ENCODE results near the gene CHFR. TPM values are rescaled to one million over a fixed set of nuclear protein-coding genes. Genes with fewer than 3 reads are reported as not detected.
"Not testable (repeated sequence)": the region's sequence is repeated elsewhere in the genome, so short reads cannot be mapped to it uniquely, and the experiment has no call there.

Gene CHFR
- total RNA-seq, result 89.4 and 108 TPM in 2 replicates

GRCh38 chr12:132887513-132888351, at the start of gene CHFR:
Gene CHFR, minus strand, starts transcription at chr12:132887605. Its CDS starts 277 bp downstream, at chr12:132887328.
- H3K27me3 Mint-ChIP-seq, result peaks cover 7% of the 10 kb centered on the region
- peaks cover 26% of the 10 kb centered on the region for H3K36me3 Mint-ChIP-seq (ENCODE audit: low read depth)
- CTCF ChIA-PET, result interaction anchor here (1.1 kb wide), 1 partner anchor 17 kb away, joined by 3 read pairs; no protein-coding TSS in a partner anchor
- TF ChIP-seq CTCF (IDR thresholded peaks at IDR 0.05), result no peak
- H3K27ac Mint-ChIP-seq, result peak within 1 kb of the TSS; percentile 100
- peak within 1 kb of the TSS; percentile 98 for H3K4me3 Mint-ChIP-seq
- DNase-seq, result peak; percentile 90
- peaks cover 7% of the 10 kb centered on the region for H3K9me3 Mint-ChIP-seq
- peak; percentile 98 for ATAC-seq (ENCODE audit: low read depth)
- POLR2A ChIA-PET, result interaction anchor here (0.5 to 2.2 kb wide), 15 partner anchors 12 to 294 kb away, joined by 3 to 19 read pairs (median 5); partner anchors contain the start of genes GOLGA3, PGAM5, ZNF10 and ZNF140
- peaks cover 24% of the 10 kb centered on the region for H3K4me1 Mint-ChIP-seq
- intact Hi-C loops (cut with micrococcal nuclease), result loop anchor here (1.0 to 5.0 kb wide), 10 partner anchors 17 to 243 kb away; partner anchors contain the start of genes PGAM5, ZNF10, ZNF140 and ZNF26

GRCh38 chr12:132936921-132937320, 49.5 kb upstream of the CHFR start:
- Mint-ChIP-seq H3K36me3 (ENCODE audit: low read depth) (peaks cover 54% of the 10 kb centered on the region), H3K9me3 (peaks cover 43% of the 10 kb centered on the region)
- POLR2A ChIA-PET; CTCF ChIA-PET; H3K27ac Mint-ChIP-seq; H3K27me3 Mint-ChIP-seq; intact Hi-C loops (cut with micrococcal nuclease); DNase-seq; ATAC-seq (ENCODE audit: low read depth); H3K4me1 Mint-ChIP-seq; H3K4me3 Mint-ChIP-seq: not testable (repeated sequence)

GRCh38 chr12:132936163-132936562, 48.8 kb upstream of the CHFR start:
- Mint-ChIP-seq H3K4me3 (no peak overlapping the region), H3K4me1 (no peaks in the 10 kb centered on the region), H3K27ac (no peak overlapping the region), H3K27me3 (no peaks in the 10 kb centered on the region), H3K36me3 (ENCODE audit: low read depth) (peaks cover 51% of the 10 kb centered on the region), H3K9me3 (peaks cover 43% of the 10 kb centered on the region)
- no peak for TF ChIP-seq CTCF (IDR thresholded peaks at IDR 0.05)
- ChIA-PET POLR2A (no interaction called here), CTCF (no interaction called here)
- intact Hi-C loops (cut with micrococcal nuclease), result no loop called here
- no peak for ATAC-seq (ENCODE audit: low read depth)
- no peak for DNase-seq

- CTCF ChIA-PET, result no interaction called here
- DNase-seq (no peak), ATAC-seq (ENCODE audit: low read depth) (no peak)
- H3K27me3 Mint-ChIP-seq, result no peaks in the 10 kb centered on the region
- peaks cover 74% of the 10 kb centered on the region for H3K36me3 Mint-ChIP-seq (ENCODE audit: low read depth)
- TF ChIP-seq CTCF (IDR thresholded peaks at IDR 0.05), result no peak
- no peaks in the 10 kb centered on the region for H3K4me1 Mint-ChIP-seq
- no peak overlapping the region for H3K4me3 Mint-ChIP-seq
- peaks cover 52% of the 10 kb centered on the region for H3K9me3 Mint-ChIP-seq
- intact Hi-C loops (cut with micrococcal nuclease), result no loop called here
- H3K27ac Mint-ChIP-seq, result no peak overlapping the region
- POLR2A ChIA-PET, result no interaction called here
These were observed 39.0 kb upstream of the CHFR start for GRCh38 chr12:132926415-132926833.

GRCh38 chr12:132925597-132926414, 38.4 kb upstream of the CHFR start:
- Mint-ChIP-seq H3K9me3 (peaks cover 49% of the 10 kb centered on the region), H3K27ac (no peak overlapping the region), H3K4me1 (no peaks in the 10 kb centered on the region), H3K36me3 (ENCODE audit: low read depth) (peaks cover 73% of the 10 kb centered on the region), H3K27me3 (no peaks in the 10 kb centered on the region), H3K4me3 (no peak overlapping the region)
- ATAC-seq (ENCODE audit: low read depth), result no peak
- CTCF ChIA-PET, result no interaction called here
- no peak for DNase-seq
- POLR2A ChIA-PET, result interaction anchor here (0.6 kb wide), 1 partner anchor 25 kb away, joined by 6 read pairs; no protein-coding TSS in a partner anchor
- TF ChIP-seq CTCF (IDR thresholded peaks at IDR 0.05), result no peak
- intact Hi-C loops (cut with micrococcal nuclease), result no loop called here
